Measurements from ENCODE around the gene RSPH4A. TPM values are rescaled to one million over a fixed set of nuclear protein-coding genes. Genes with fewer than 3 reads are reported as not detected.
A peak's percentile ranks its signal among the peaks of the same experiment; 100 is the strongest.

RSPH4A gene
- polyA plus RNA-seq, 1 donor (not counting 4 experiments of a cell fraction or from before 2014, with no cell fraction given): 0.10 TPM

DNA sequence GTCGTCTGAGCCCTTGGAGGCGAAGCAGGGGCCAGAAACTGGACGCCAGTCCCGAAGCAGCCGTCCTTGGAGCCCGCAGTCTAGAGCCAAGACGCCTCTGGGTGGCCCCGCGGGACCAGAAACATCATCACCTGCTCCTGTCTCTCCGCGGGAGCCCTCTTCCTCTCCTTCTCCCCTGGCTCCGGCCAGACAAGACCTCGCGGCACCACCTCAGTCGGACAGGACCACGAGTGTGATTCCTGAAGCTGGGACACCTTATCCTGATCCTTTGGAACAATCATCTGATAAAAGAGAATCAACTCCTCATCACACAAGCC is 416 bp downstream of the RSPH4A start:
- TF ChIP-seq, protein P1, sequence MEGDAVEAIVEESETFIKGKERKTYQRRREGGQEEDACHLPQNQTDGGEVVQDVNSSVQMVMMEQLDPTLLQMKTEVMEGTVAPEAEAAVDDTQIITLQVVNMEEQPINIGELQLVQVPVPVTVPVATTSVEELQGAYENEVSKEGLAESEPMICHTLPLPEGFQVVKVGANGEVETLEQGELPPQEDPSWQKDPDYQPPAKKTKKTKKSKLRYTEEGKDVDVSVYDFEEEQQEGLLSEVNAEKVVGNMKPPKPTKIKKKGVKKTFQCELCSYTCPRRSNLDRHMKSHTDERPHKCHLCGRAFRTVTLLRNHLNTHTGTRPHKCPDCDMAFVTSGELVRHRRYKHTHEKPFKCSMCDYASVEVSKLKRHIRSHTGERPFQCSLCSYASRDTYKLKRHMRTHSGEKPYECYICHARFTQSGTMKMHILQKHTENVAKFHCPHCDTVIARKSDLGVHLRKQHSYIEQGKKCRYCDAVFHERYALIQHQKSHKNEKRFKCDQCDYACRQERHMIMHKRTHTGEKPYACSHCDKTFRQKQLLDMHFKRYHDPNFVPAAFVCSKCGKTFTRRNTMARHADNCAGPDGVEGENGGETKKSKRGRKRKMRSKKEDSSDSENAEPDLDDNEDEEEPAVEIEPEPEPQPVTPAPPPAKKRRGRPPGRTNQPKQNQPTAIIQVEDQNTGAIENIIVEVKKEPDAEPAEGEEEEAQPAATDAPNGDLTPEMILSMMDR (optimal IDR thresholded peaks at IDR 0.05 in 1 of 3, IDR thresholded peaks at IDR 0.05 in 1 of 3, conservative IDR thresholded peaks at IDR 0.05 in 1 of 3; ENCODE audit: extremely low read depth in 1 of 3, insufficient read depth in 2 of 3, low read length in 3 of 3): peak in 1 of 3 experiments; percentile 4
- peak; percentile 36 for TF ChIP-seq EZH2 (IDR thresholded peaks at IDR 0.05; ENCODE audit: low read length)
- Histone ChIP-seq H2AFZ (ENCODE audit: control insufficient read depth, low read length) (peak overlapping the region; percentile 64), H3K9ac (ENCODE audit: control insufficient read depth, extremely low read depth, insufficient read depth, low read length) (peak overlapping the region; percentile 28), H3K4me2 (ENCODE audit: control insufficient read depth, extremely low read depth, insufficient read depth, low read depth, low read length) (peak overlapping the region; percentile 88), H3K4me1 (ENCODE audit: control insufficient read depth, extremely low read depth, insufficient read depth, low read length) (no peaks in the 10 kb centered on the region), H3K4me3 (ENCODE audit: control insufficient read depth in 2 of 3, extremely low read depth in 1 of 3, insufficient read depth in 2 of 3, low read depth in 1 of 3, low read length in 3 of 3) (peak overlapping the region; percentile 59 to 79 (median 75)), H3K27ac (ENCODE audit: control insufficient read depth, insufficient read depth, low read length) (no peak overlapping the region), H4K20me1 (ENCODE audit: control insufficient read depth, extremely low read depth, insufficient read depth, low read length) (no peaks in the 10 kb centered on the region), H3K27me3 (ENCODE audit: control insufficient read depth, extremely low read depth, insufficient read depth, low read length) (peaks cover 7% of the 10 kb centered on the region), H3K36me3 (ENCODE audit: control insufficient read depth in 2 of 2, extremely low read depth in 1 of 2, insufficient read depth in 2 of 2, low read length in 2 of 2) (no peaks in the 10 kb centered on the region), H3K9me1 (ENCODE audit: control insufficient read depth, extremely low read depth, insufficient read depth, low read length) (no peaks in the 10 kb centered on the region), H3K79me2 (ENCODE audit: control insufficient read depth, insufficient read depth, low read length) (no peaks in the 10 kb centered on the region), H3K9me3 (ENCODE audit: control insufficient read depth, low read depth, low read length) (no peaks in the 10 kb centered on the region)
- DNase-seq (ENCODE audit: low read depth, low spot score) (no peak), FAIRE-seq (no peak)
- dilution Hi-C loops (cut with MboI; ENCODE audit: extremely low pct_ligation_motif_present, low sequenced_read_pairs): no loop called here

DNA sequence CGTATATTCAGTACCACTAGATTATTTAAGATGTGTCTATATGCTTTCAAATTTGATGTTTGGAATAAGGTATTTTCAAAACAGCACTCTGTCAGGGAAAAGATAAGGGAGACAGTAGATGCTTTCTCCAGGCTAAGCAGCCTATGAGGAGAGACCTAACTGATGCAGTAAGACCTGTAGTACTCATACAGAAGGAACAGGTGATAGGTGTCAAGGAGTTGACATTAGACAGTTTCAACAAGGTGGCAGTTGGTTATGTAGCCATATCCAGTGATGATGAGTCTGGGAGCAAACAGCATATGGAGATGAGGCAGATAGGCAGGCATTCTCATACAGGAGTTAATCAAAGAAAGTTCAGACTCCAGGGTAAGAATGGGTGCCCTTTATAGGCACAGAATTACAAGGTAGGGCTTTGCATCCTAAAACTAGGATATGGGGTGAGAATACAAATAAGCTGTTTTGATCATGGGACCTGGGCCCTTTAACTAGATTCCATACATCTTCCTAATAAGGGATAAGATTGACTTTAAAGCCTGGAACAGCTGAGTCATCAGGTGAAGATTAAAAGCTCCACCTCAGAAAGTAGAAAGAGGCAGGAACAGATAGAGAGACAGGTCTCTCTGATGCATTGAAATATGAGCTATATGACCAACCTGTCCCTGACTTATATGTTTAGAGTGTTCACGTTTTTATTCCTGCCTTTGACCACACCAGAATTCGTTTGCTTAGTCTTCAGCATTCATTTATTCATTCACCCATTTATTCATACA is 7.9 kb downstream of the RSPH4A start:
- no peak overlapping the region for H3K4me2 ChIP-seq (ENCODE audit: control insufficient read depth, extremely low read depth, insufficient read depth, low read depth, low read length)
- H3K4me1 ChIP-seq (ENCODE audit: control insufficient read depth, extremely low read depth, insufficient read depth, low read length): peaks cover 3% of the 10 kb centered on the region
- FAIRE-seq: peak; percentile 61
- H3K9me3 ChIP-seq (ENCODE audit: control insufficient read depth, low read depth, low read length): no peaks in the 10 kb centered on the region
- H3K27me3 ChIP-seq (ENCODE audit: control insufficient read depth, extremely low read depth, insufficient read depth, low read length): no peaks in the 10 kb centered on the region
- TF ChIP-seq, protein P1 (optimal IDR thresholded peaks at IDR 0.05 in 1 of 3, IDR thresholded peaks at IDR 0.05 in 1 of 3, conservative IDR thresholded peaks at IDR 0.05 in 1 of 3; ENCODE audit: extremely low read depth in 1 of 3, insufficient read depth in 2 of 3, low read length in 3 of 3): no peak
- TF ChIP-seq EZH2 (IDR thresholded peaks at IDR 0.05; ENCODE audit: low read length): no peak
- DNase-seq (ENCODE audit: low read depth, low spot score): no peak
- H4K20me1 ChIP-seq (ENCODE audit: control insufficient read depth, extremely low read depth, insufficient read depth, low read length): no peaks in the 10 kb centered on the region
- H3K4me3 ChIP-seq (ENCODE audit: control insufficient read depth in 2 of 3, extremely low read depth in 1 of 3, insufficient read depth in 2 of 3, low read depth in 1 of 3, low read length in 3 of 3): no peak overlapping the region
- H3K27ac ChIP-seq (ENCODE audit: control insufficient read depth, insufficient read depth, low read length): no peak overlapping the region
- H3K9ac ChIP-seq (ENCODE audit: control insufficient read depth, extremely low read depth, insufficient read depth, low read length): no peak overlapping the region
- dilution Hi-C loops (cut with MboI; ENCODE audit: extremely low pct_ligation_motif_present, low sequenced_read_pairs): no loop called here
- no peaks in the 10 kb centered on the region for H3K36me3 ChIP-seq (ENCODE audit: control insufficient read depth in 2 of 2, extremely low read depth in 1 of 2, insufficient read depth in 2 of 2, low read length in 2 of 2)
- H2AFZ ChIP-seq (ENCODE audit: control insufficient read depth, low read length): no peak overlapping the region
- no peaks in the 10 kb centered on the region for H3K9me1 ChIP-seq (ENCODE audit: control insufficient read depth, extremely low read depth, insufficient read depth, low read length)
- H3K79me2 ChIP-seq (ENCODE audit: control insufficient read depth, insufficient read depth, low read length): no peaks in the 10 kb centered on the region

Data from keratinocyte (primary cell).